WI38 (cell line): Measurements from ENCODE around the gene RTBDN.
"Not testable (repeated sequence)": the region's sequence is repeated elsewhere in the genome, so short reads cannot be mapped to it uniquely, and the experiment has no call there.

Experiments
- H3K4me3 ChIP-seq: 2 replicates; pipeline ENCODE4 v1.5.1; 2011; ENCODE audit warnings: low read depth, mild to moderate bottlenecking, control low read depth, low read length
- CTCF ChIP-seq: IDR thresholded peaks from 2 replicates; pipeline ENCODE4 v1.5.1; 2012; ENCODE audit warnings: low read depth, mild to moderate bottlenecking, control low read depth, low read length

RTBDN gene

GRCh38 chr19:12804051-12804450, 30.3 kb downstream of the RTBDN start:
- no peak overlapping the region for H3K4me3 ChIP-seq
- TF ChIP-seq CTCF = no peak

GRCh38 chr19:12802267-12803106, 31.9 kb downstream of the RTBDN start:
- peak overlapping the region; percentile 81 for H3K4me3 ChIP-seq
- TF ChIP-seq CTCF = no peak

- H3K4me3 ChIP-seq = peak within 1 kb of the TSS; percentile 81
- no peak for TF ChIP-seq CTCF
Observed at GRCh38 chr19:12801466-12802266, 32.7 kb downstream of the RTBDN start, which contains the start of the genes PRDX2 and THSD8. PRDX2 (minus strand) TSS chr19:12801800; CDS start chr19:12801261, 539 bp downstream. THSD8 (plus strand) TSS chr19:12802069; CDS start chr19:12802072, 3 bp downstream.

- peak overlapping the region; percentile 81 for H3K4me3 ChIP-seq
- no peak for TF ChIP-seq CTCF
Observed at GRCh38 chr19:12800923-12801465, 33.4 kb downstream of the RTBDN start.

- no peak for TF ChIP-seq CTCF
- peak overlapping the region; percentile 81 for H3K4me3 ChIP-seq
Observed at GRCh38 chr19:12800466-12800770, 34.0 kb downstream of the RTBDN start.

GRCh38 chr19:12799742-12800465, 34.5 kb downstream of the RTBDN start:
- no peak overlapping the region for H3K4me3 ChIP-seq
- no peak for TF ChIP-seq CTCF

- H3K4me3 ChIP-seq = not testable (repeated sequence)
Observed at GRCh38 chr19:12797607-12798006, 36.8 kb downstream of the RTBDN start.
